Erythroblast (primary cell): ENCODE data around the gene ATP2A3.

Source experiments
- GATA1 ChIP-seq: IDR thresholded peaks from 2 replicates; pipeline ENCODE4 v1.6.1; 2011; ENCODE audit warnings: low read depth, mild to moderate bottlenecking, control low read depth, low read length, moderate library complexity
- POLR2A ChIP-seq: IDR thresholded peaks from 2 replicates; pipeline ENCODE4 v1.6.1; 2011; ENCODE audit warnings: mild to moderate bottlenecking, low read length

- TF ChIP-seq POLR2A (no peak), GATA1 (no peak)
Measured at GRCh38 chr17:3947318-3947810, 16.9 kb downstream of the ATP2A3 start.
